ENCODE results near the gene OR2A5. TPM values are rescaled to one million over a fixed set of nuclear protein-coding genes. Genes with fewer than 3 reads are reported as not detected.
"Not testable (repeated sequence)": the region's sequence is repeated elsewhere in the genome, so short reads cannot be mapped to it uniquely, and the experiment has no call there.

Gene OR2A5
- total RNA-seq, 2 experiments from 2014 or later, result not detected

GRCh38 chr7:144037414-144038035 lies 11.2 kb upstream of the OR2A5 start:
- CTCF ChIA-PET, result interaction anchor here (0.6 to 1.8 kb wide), 3 partner anchors 91 to 846 kb away, joined by 3 to 5 read pairs (median 4); partner anchors contain the start of gene TCAF1
- no peak overlapping the region for H3K27ac Mint-ChIP-seq
- H3K4me1 Mint-ChIP-seq (ENCODE audit: low read depth), result no peaks in the 10 kb centered on the region
- no peaks in the 10 kb centered on the region for H3K36me3 Mint-ChIP-seq (ENCODE audit: low read depth)
- H3K9me3 Mint-ChIP-seq (ENCODE audit: insufficient read depth), result no peaks in the 10 kb centered on the region
- DNase-seq (no peak), ATAC-seq (no peak)
- POLR2A ChIA-PET, result no interaction called here
- H3K4me3 Mint-ChIP-seq, result no peak overlapping the region
- no peaks in the 10 kb centered on the region for H3K27me3 Mint-ChIP-seq (ENCODE audit: low read depth)

- ATAC-seq, result no peak
- H3K4me1 Mint-ChIP-seq (ENCODE audit: low read depth), result no peaks in the 10 kb centered on the region
- DNase-seq, result no peak
- no peak overlapping the region for H3K27ac Mint-ChIP-seq
- POLR2A ChIA-PET, result no interaction called here
- no peaks in the 10 kb centered on the region for H3K27me3 Mint-ChIP-seq (ENCODE audit: low read depth)
- no peaks in the 10 kb centered on the region for H3K36me3 Mint-ChIP-seq (ENCODE audit: low read depth)
- CTCF ChIA-PET, result no interaction called here
- no peak overlapping the region for H3K4me3 Mint-ChIP-seq
- no peaks in the 10 kb centered on the region for H3K9me3 Mint-ChIP-seq (ENCODE audit: insufficient read depth)
These were observed 9.9 kb upstream of the OR2A5 start for GRCh38 chr7:144038887-144039286.

GRCh38 chr7:144049491-144049890 lies 743 bp downstream of the OR2A5 start:
- CTCF ChIA-PET, result no interaction called here
- peaks cover 3% of the 10 kb centered on the region for H3K27me3 Mint-ChIP-seq (ENCODE audit: low read depth)
- POLR2A ChIA-PET, result no interaction called here
- no peaks in the 10 kb centered on the region for H3K36me3 Mint-ChIP-seq (ENCODE audit: low read depth)
- H3K4me3 Mint-ChIP-seq, result no peak overlapping the region
- DNase-seq, result no peak
- no peaks in the 10 kb centered on the region for H3K9me3 Mint-ChIP-seq (ENCODE audit: insufficient read depth)
- H3K27ac Mint-ChIP-seq, result no peak overlapping the region
- ATAC-seq, result no peak
- no peaks in the 10 kb centered on the region for H3K4me1 Mint-ChIP-seq (ENCODE audit: low read depth)

GRCh38 chr7:144050093-144050492 lies 1.3 kb downstream of the OR2A5 start:
- Mint-ChIP-seq H3K4me1 (ENCODE audit: low read depth) (no peaks in the 10 kb centered on the region), H3K4me3 (no peak overlapping the region), H3K9me3 (ENCODE audit: insufficient read depth) (no peaks in the 10 kb centered on the region), H3K27ac (no peak overlapping the region), H3K36me3 (ENCODE audit: low read depth) (no peaks in the 10 kb centered on the region), H3K27me3 (ENCODE audit: low read depth) (peaks cover 3% of the 10 kb centered on the region)
- POLR2A ChIA-PET, result no interaction called here
- DNase-seq (no peak), ATAC-seq (no peak)
- CTCF ChIA-PET, result no interaction called here

- POLR2A ChIA-PET; H3K4me1 Mint-ChIP-seq (ENCODE audit: low read depth); ATAC-seq; DNase-seq; H3K27ac Mint-ChIP-seq; H3K9me3 Mint-ChIP-seq (ENCODE audit: insufficient read depth); H3K27me3 Mint-ChIP-seq (ENCODE audit: low read depth); H3K4me3 Mint-ChIP-seq; H3K36me3 Mint-ChIP-seq (ENCODE audit: low read depth); CTCF ChIA-PET: not testable (repeated sequence)
These were observed 2.1 kb downstream of the OR2A5 start for GRCh38 chr7:144050884-144051283.

- Mint-ChIP-seq H3K9me3 (ENCODE audit: insufficient read depth) (no peaks in the 10 kb centered on the region), H3K36me3 (ENCODE audit: low read depth) (no peaks in the 10 kb centered on the region)
These were observed 9.2 kb downstream of the OR2A5 start for GRCh38 chr7:144057954-144058353.

GRCh38 chr7:144063710-144064109 lies 15.0 kb downstream of the OR2A5 start:
- H3K27me3 Mint-ChIP-seq (ENCODE audit: low read depth), result peaks cover 8% of the 10 kb centered on the region
- no peak for DNase-seq
- no peak overlapping the region for H3K4me3 Mint-ChIP-seq
- ATAC-seq, result no peak
- ChIA-PET CTCF (interaction anchor here (0.9 to 1.0 kb wide), 2 partner anchors 58 to 162 kb away, joined by 3 read pairs; partner anchors contain the start of gene TCAF1), POLR2A (no interaction called here)
- H3K9me3 Mint-ChIP-seq (ENCODE audit: insufficient read depth), result no peaks in the 10 kb centered on the region
- no peak overlapping the region for H3K27ac Mint-ChIP-seq
- H3K4me1 Mint-ChIP-seq (ENCODE audit: low read depth), result no peaks in the 10 kb centered on the region
- H3K36me3 Mint-ChIP-seq (ENCODE audit: low read depth), result no peaks in the 10 kb centered on the region

More at GRCh38 chr7:144057954-144058353, 9.2 kb downstream of the OR2A5 start:
- Mint-ChIP-seq H3K4me3 (no peak overlapping the region), H3K27ac (no peak overlapping the region), H3K4me1 (ENCODE audit: low read depth) (no peaks in the 10 kb centered on the region), H3K27me3 (ENCODE audit: low read depth) (peaks cover 2% of the 10 kb centered on the region)
- ATAC-seq (no peak), DNase-seq (no peak)
- ChIA-PET CTCF (interaction anchor here (1.0 kb wide), 1 partner anchor 70 kb away, joined by 3 read pairs; no protein-coding TSS in a partner anchor), POLR2A (no interaction called here)

- ATAC-seq, result no peak
- Mint-ChIP-seq H3K36me3 (ENCODE audit: low read depth) (no peaks in the 10 kb centered on the region), H3K9me3 (ENCODE audit: insufficient read depth) (no peaks in the 10 kb centered on the region), H3K4me3 (no peak within 1 kb of the TSS), H3K27me3 (ENCODE audit: low read depth) (peaks cover 8% of the 10 kb centered on the region), H3K27ac (no peak within 1 kb of the TSS), H3K4me1 (ENCODE audit: low read depth) (no peaks in the 10 kb centered on the region)
- ChIA-PET POLR2A (no interaction called here), CTCF (no interaction called here)
- DNase-seq, result no peak
These were observed 20.8 kb downstream of the OR2A5 start, which contains the start of gene OR2A25 for GRCh38 chr7:144069511-144069910. TSS of gene OR2A25 (plus strand) at chr7:144069811. CDS start at chr7:144074220, 4,409 bp downstream.

- H3K4me3 Mint-ChIP-seq, result no peak overlapping the region
- H3K9me3 Mint-ChIP-seq (ENCODE audit: insufficient read depth), result no peaks in the 10 kb centered on the region
- no peak for ATAC-seq
- no peak overlapping the region for H3K27ac Mint-ChIP-seq
- peaks cover 8% of the 10 kb centered on the region for H3K27me3 Mint-ChIP-seq (ENCODE audit: low read depth)
- DNase-seq, result no peak
- no peaks in the 10 kb centered on the region for H3K4me1 Mint-ChIP-seq (ENCODE audit: low read depth)
- no peaks in the 10 kb centered on the region for H3K36me3 Mint-ChIP-seq (ENCODE audit: low read depth)
- POLR2A ChIA-PET, result no interaction called here
- CTCF ChIA-PET, result no interaction called here
These were observed 21.2 kb downstream of the OR2A5 start for GRCh38 chr7:144069953-144070352.

GRCh38 chr7:144074374-144074773 lies 25.6 kb downstream of the OR2A5 start:
- Mint-ChIP-seq H3K4me1 (ENCODE audit: low read depth) (no peaks in the 10 kb centered on the region), H3K4me3 (no peak overlapping the region), H3K27ac (no peak overlapping the region), H3K9me3 (ENCODE audit: insufficient read depth) (no peaks in the 10 kb centered on the region), H3K36me3 (ENCODE audit: low read depth) (no peaks in the 10 kb centered on the region), H3K27me3 (ENCODE audit: low read depth) (no peaks in the 10 kb centered on the region)
- ChIA-PET POLR2A (no interaction called here), CTCF (no interaction called here)
- DNase-seq, result no peak
- ATAC-seq, result no peak

- ChIA-PET POLR2A (no interaction called here), CTCF (no interaction called here)
- Mint-ChIP-seq H3K36me3 (ENCODE audit: low read depth) (no peaks in the 10 kb centered on the region), H3K4me3 (no peak within 1 kb of the TSS), H3K27me3 (ENCODE audit: low read depth) (peaks cover 2% of the 10 kb centered on the region), H3K4me1 (ENCODE audit: low read depth) (no peaks in the 10 kb centered on the region), H3K9me3 (ENCODE audit: insufficient read depth) (peaks cover 4% of the 10 kb centered on the region), H3K27ac (no peak within 1 kb of the TSS)
- ATAC-seq, result no peak
- DNase-seq, result no peak
These were observed 37.2 kb downstream of the OR2A5 start, which contains the start of gene OR2A12 for GRCh38 chr7:144085978-144086377. TSS of gene OR2A12 (plus strand) at chr7:144086278. CDS start at chr7:144095108, 8,830 bp downstream.

GRCh38 chr7:144086730-144087129 lies 38.0 kb downstream of the OR2A5 start:
- Mint-ChIP-seq H3K4me1 (ENCODE audit: low read depth) (no peaks in the 10 kb centered on the region), H3K36me3 (ENCODE audit: low read depth) (no peaks in the 10 kb centered on the region), H3K9me3 (ENCODE audit: insufficient read depth) (peaks cover 4% of the 10 kb centered on the region), H3K4me3 (no peak overlapping the region), H3K27me3 (ENCODE audit: low read depth) (peaks cover 4% of the 10 kb centered on the region), H3K27ac (no peak overlapping the region)
- CTCF ChIA-PET, result no interaction called here
- POLR2A ChIA-PET, result no interaction called here
- DNase-seq (no peak), ATAC-seq (no peak)

GRCh38 chr7:144087230-144087629 lies 38.5 kb downstream of the OR2A5 start:
- H3K27me3 Mint-ChIP-seq (ENCODE audit: low read depth), result peaks cover 4% of the 10 kb centered on the region
- POLR2A ChIA-PET, result no interaction called here
- ATAC-seq, result no peak

More at GRCh38 chr7:144087230-144087629, 38.5 kb downstream of the OR2A5 start:
- H3K36me3 Mint-ChIP-seq (ENCODE audit: low read depth), result no peaks in the 10 kb centered on the region
- H3K4me1 Mint-ChIP-seq (ENCODE audit: low read depth), result no peaks in the 10 kb centered on the region
- no peak overlapping the region for H3K27ac Mint-ChIP-seq
- H3K4me3 Mint-ChIP-seq, result no peak overlapping the region
- no peak for DNase-seq
- H3K9me3 Mint-ChIP-seq (ENCODE audit: insufficient read depth), result peaks cover 4% of the 10 kb centered on the region
- CTCF ChIA-PET, result no interaction called here

All from activated CD8-positive, alpha-beta T cell treated with anti-CD3 and anti-CD28 coated beads, Interleukin-2, amount 10 ng/mL, durations not matched to agents 7 days and 5 days (primary cell).